ENCODE measurements around the gene SPACA6.

DNA sequence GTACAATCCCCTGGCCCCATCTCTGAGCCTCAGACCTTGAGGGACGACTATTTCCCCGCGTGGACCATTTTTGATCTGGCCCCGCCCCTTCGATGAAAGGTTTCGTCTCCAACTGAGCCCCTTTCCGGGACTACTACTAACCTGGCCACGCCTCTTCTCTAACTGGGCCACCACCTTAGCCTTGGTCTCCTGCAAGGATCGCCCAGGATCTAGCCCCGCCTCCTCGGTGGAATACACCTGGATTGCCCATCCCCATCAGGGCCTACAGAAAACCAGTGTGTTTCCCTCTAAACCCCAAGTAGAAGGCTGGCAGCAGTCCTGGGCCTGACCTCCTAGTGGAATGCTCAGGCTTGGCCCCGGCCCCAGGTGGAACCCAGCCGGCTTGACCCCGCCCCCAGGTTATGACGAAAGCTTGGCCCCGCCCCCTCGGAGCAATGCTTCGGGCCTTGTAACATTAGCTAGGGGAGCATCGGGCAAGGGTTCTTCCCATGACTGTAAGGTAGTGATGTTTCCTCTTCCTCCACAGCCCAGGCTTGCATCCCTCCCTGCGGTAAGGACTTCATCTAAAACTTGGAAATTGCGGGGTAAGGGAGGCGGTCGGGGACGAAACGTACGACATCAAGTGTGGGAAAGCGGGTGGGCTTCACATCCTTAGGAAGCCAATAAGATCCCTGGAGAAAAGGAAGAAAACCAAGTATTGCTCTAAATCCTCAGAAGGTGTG lies 9.1 kb downstream of the SPACA6 start:
- TF ChIP-seq, protein P1, sequence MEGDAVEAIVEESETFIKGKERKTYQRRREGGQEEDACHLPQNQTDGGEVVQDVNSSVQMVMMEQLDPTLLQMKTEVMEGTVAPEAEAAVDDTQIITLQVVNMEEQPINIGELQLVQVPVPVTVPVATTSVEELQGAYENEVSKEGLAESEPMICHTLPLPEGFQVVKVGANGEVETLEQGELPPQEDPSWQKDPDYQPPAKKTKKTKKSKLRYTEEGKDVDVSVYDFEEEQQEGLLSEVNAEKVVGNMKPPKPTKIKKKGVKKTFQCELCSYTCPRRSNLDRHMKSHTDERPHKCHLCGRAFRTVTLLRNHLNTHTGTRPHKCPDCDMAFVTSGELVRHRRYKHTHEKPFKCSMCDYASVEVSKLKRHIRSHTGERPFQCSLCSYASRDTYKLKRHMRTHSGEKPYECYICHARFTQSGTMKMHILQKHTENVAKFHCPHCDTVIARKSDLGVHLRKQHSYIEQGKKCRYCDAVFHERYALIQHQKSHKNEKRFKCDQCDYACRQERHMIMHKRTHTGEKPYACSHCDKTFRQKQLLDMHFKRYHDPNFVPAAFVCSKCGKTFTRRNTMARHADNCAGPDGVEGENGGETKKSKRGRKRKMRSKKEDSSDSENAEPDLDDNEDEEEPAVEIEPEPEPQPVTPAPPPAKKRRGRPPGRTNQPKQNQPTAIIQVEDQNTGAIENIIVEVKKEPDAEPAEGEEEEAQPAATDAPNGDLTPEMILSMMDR (IDR thresholded peaks at IDR 0.05) = no peak
- TF ChIP-seq POLR2A (IDR thresholded peaks at IDR 0.05) = peak; percentile 52

Data from prostate gland (tissue), 2 donors.